Right lobe of liver (tissue), 4 donors: Measurements from ENCODE around the gene EZR.

ENCODE experiments used
- CTCF ChIP-seq, 4 donors: fragments of 200-600 bp in 3 of 4; fragments of 450-650 bp in 1 of 4; IDR thresholded peaks; one replicate each; pipeline versions ENCODE4 v1.5.1 to v1.8.0; 2016 to 2022; ENCODE audit warnings: antibody characterized with exemption in 4 of 4, mild to moderate bottlenecking in 2 of 4
- POLR2A ChIP-seq: fragments of 450-650 bp; IDR thresholded peaks from one replicate; pipeline ENCODE4 v1.6.1; 2017; ENCODE audit warnings: antibody characterized with exemption, mild to moderate bottlenecking
- donor health status: DM: no; HTN: no; CAD: no.
- donor health status: DM: no; HTN: no; CAD: no.
- donor health status: DM: no; HTN: yes; CAD: no.

GRCh38 chr6:158775832-158776231, 43.3 kb downstream of the EZR start:
- TF ChIP-seq CTCF (IDR thresholded peaks at IDR 0.05) (no peak), POLR2A (no peak)
